ENCODE measurements around the gene PITRM1.

PITRM1 gene

DNA sequence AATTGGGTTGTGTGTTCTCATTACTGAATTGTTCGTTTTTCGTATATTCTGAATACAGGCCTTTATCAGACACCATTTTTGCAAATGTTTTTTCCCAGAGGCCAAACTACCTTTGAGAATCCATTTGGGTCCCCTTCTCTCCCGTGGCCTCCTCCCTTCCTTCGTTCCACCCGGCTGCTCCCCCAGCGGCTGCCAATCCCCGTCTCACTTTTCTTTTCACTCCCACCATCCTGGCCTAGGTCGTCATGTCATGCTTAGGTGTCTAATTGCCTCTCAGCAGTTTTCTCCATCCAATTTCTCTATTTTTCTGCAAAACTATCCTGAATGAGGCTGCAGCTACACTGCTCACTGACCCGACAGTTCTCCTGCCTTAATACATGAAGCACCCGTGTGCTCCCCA lies 17.9 kb downstream of the PITRM1 start:
- no peak overlapping the region for H3K4me3 ChIP-seq (ENCODE audit: low read depth, low read length)
- DNase-seq (ENCODE audit: low read depth) = no peak
- in situ Hi-C loops (cut with HindIII; ENCODE audit: low sequenced_read_pairs) = no loop called here
- TF ChIP-seq, protein P1, sequence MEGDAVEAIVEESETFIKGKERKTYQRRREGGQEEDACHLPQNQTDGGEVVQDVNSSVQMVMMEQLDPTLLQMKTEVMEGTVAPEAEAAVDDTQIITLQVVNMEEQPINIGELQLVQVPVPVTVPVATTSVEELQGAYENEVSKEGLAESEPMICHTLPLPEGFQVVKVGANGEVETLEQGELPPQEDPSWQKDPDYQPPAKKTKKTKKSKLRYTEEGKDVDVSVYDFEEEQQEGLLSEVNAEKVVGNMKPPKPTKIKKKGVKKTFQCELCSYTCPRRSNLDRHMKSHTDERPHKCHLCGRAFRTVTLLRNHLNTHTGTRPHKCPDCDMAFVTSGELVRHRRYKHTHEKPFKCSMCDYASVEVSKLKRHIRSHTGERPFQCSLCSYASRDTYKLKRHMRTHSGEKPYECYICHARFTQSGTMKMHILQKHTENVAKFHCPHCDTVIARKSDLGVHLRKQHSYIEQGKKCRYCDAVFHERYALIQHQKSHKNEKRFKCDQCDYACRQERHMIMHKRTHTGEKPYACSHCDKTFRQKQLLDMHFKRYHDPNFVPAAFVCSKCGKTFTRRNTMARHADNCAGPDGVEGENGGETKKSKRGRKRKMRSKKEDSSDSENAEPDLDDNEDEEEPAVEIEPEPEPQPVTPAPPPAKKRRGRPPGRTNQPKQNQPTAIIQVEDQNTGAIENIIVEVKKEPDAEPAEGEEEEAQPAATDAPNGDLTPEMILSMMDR (IDR thresholded peaks at IDR 0.05; ENCODE audit: low read depth, low read length, missing control alignments) = no peak

DNA sequence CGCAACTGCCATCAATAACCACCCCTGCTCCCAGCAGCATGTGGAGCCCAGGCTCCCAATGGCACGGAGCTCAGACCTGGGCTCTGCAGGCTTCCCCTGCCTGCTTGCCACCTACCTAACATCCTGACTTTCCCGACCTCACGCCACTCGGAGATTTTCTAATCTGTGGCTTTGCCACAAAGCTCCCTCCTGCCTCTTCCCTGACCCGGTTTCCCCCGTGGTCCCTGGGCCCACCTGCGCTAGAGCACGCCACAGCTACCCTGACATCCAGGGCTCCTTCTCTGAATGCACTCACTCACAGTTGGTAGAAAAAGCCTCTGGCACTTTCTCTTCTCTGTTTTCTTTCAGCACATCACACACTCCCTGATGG lies 20.0 kb downstream of the PITRM1 start:
- H3K4me3 ChIP-seq (ENCODE audit: low read depth, low read length) = no peak overlapping the region
- in situ Hi-C loops (cut with HindIII; ENCODE audit: low sequenced_read_pairs) = no loop called here
- DNase-seq (ENCODE audit: low read depth) = no peak
- TF ChIP-seq, protein P1 (IDR thresholded peaks at IDR 0.05; ENCODE audit: low read depth, low read length, missing control alignments) = no peak

DNA sequence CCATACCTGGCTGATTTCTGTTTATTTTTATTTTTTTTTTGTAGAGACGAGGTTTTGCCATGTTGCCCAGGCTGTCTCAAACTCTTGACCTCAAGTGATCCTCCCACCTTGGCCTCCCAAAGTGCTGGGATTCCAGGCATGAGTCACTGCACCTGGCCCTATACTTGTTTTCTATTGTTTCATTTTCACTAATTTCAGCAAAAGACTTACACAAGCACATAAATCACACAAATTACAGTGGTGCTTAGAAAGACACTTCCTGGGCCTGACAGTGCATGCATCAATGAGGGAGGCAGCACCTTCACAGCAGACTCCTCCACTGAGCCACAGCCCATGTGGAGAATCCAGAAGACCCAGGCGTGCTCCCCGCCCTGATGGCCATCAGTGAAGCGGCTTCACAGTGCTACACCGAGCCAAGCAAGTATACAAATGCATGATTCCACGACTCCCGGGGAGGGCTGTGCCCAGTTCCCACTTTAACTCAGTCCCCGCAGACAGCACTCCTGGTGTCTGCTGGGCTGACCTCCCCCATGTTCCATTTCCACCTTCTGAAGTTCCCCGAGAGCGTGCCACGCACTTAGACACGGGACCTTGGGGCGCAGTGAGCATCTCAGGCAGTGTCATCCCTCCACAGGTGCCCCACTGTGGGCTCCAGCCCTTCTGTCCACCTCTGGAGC lies 20.6 kb downstream of the PITRM1 start:
- no peak overlapping the region for H3K4me3 ChIP-seq (ENCODE audit: low read depth, low read length)
- in situ Hi-C loops (cut with HindIII; ENCODE audit: low sequenced_read_pairs) = no loop called here
- DNase-seq (ENCODE audit: low read depth) = no peak
- TF ChIP-seq, protein P1 (IDR thresholded peaks at IDR 0.05; ENCODE audit: low read depth, low read length, missing control alignments) = no peak

DNA sequence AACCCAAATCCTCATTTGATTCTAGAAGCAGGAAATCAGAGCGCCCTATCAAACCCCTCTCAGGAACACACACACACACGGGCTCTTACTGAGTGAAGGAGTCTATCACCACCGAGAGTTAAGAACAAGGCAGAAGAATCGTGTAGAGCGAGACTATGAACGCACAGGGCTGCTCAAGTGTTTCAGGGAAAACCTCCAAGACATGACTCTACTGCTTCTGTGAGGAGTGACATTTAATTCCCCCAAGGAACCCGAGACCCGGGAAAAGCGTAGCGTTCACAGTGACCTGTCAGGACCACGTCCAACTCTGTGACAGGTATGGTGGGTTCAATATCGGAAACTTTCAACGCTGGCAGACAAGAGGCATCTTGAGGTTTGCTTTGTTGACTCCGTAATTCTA lies 21.6 kb downstream of the PITRM1 start:
- no peak for DNase-seq (ENCODE audit: low read depth)
- no peak overlapping the region for H3K4me3 ChIP-seq (ENCODE audit: low read depth, low read length)
- TF ChIP-seq, protein P1 (IDR thresholded peaks at IDR 0.05; ENCODE audit: low read depth, low read length, missing control alignments) = no peak
- in situ Hi-C loops (cut with HindIII; ENCODE audit: low sequenced_read_pairs) = no loop called here

DNA sequence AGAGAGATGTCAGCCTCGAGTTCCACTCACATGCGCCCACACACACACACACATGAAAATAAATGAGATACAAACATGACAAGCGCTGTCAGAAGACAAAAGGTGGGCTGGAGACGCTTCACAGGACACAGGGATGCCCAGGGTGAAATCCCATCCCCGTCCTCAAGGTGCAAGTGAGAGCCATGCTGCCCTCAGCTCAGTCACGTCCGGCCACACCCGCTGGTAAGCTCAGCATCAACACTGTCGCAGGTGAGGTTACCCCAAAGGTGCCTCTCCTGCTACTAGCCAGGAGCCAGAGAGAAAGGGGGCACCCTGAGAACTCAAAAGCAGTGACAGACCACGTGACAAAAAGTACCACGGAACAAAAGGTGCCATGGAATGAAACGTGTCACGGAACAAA lies 22.2 kb downstream of the PITRM1 start:
- H3K4me3 ChIP-seq (ENCODE audit: low read depth, low read length) = no peak overlapping the region
- in situ Hi-C loops (cut with HindIII; ENCODE audit: low sequenced_read_pairs) = no loop called here
- TF ChIP-seq, protein P1 (IDR thresholded peaks at IDR 0.05; ENCODE audit: low read depth, low read length, missing control alignments) = no peak
- no peak for DNase-seq (ENCODE audit: low read depth)

DNA sequence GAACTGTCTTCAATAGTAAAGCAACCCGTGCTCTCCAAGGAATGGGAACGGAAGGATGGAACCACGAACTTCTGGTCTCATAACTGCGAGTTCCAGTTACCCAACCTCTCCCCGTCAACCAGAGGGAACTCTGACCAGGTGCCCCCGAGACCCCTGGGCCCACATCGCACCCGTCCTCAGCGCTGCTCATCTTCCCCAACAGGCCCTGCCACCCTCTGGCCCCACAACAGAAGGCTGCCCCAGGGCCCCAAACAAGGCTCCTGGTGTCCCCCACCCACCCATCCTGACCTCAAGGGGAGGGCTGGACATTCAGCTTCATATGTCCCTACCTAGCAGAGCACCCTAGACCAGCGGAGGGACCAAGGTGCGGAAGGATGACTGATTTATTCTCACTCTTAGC lies 22.7 kb downstream of the PITRM1 start:
- TF ChIP-seq, protein P1 (IDR thresholded peaks at IDR 0.05; ENCODE audit: low read depth, low read length, missing control alignments) = no peak
- in situ Hi-C loops (cut with HindIII; ENCODE audit: low sequenced_read_pairs) = no loop called here
- DNase-seq (ENCODE audit: low read depth) = no peak
- no peak overlapping the region for H3K4me3 ChIP-seq (ENCODE audit: low read depth, low read length)

Measured in astrocyte of the cerebellum (primary cell).